ENCODE data around the gene IGFL2.

DNA sequence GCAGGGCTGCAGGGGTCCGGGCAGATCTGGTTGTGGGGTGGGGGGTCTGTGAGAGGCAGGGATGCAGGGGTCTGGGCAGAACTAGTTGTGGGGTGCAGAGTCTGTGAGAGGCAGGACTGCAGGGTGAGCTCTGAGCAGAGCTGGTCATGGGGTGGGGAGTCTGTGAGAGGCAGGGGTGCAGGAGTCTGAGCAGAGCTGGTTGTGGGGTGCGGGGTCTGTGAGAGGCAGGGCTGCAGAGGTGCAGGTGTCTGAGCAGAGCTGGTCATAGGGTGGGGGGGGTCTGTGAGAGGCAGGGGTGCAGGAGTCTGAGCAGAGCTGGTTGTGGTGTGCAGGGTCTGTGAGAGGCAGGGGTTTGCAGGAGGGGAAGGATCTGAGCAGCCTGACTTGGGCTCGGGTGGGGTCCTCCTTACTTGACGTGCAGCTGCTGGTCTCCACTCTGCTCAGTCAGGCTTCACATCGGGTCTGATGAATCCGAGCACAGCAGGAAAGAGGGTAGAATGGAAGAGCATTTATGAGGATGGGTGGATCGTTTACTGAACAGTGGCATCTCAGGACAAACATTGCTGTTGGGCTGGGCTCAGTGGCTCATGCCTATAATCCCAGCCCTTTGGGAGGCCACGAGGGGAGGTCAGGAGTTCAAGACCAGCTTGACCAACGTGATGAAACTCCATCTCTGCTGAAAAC is 31.2 kb downstream of the IGFL2 start:
- TF ChIP-seq, protein P1, sequence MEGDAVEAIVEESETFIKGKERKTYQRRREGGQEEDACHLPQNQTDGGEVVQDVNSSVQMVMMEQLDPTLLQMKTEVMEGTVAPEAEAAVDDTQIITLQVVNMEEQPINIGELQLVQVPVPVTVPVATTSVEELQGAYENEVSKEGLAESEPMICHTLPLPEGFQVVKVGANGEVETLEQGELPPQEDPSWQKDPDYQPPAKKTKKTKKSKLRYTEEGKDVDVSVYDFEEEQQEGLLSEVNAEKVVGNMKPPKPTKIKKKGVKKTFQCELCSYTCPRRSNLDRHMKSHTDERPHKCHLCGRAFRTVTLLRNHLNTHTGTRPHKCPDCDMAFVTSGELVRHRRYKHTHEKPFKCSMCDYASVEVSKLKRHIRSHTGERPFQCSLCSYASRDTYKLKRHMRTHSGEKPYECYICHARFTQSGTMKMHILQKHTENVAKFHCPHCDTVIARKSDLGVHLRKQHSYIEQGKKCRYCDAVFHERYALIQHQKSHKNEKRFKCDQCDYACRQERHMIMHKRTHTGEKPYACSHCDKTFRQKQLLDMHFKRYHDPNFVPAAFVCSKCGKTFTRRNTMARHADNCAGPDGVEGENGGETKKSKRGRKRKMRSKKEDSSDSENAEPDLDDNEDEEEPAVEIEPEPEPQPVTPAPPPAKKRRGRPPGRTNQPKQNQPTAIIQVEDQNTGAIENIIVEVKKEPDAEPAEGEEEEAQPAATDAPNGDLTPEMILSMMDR (IDR thresholded peaks at IDR 0.05): no peak
- no peak for TF ChIP-seq POLR2A (IDR thresholded peaks at IDR 0.05)
- TF ChIP-seq EP300 (IDR thresholded peaks at IDR 0.05): no peak
